Breast epithelium (tissue), 4 donors: ENCODE measurements around the gene WHRN. TPM values are rescaled to one million over a fixed set of nuclear protein-coding genes. Genes with fewer than 3 reads are reported as not detected.

Experiments used
- DNase-seq, 2 donors: peaks; one replicate each; pipeline ENCODE4 v3.0.0-alpha.2; 2019; ENCODE audit warnings: low spot score in 2 of 2
- H3K27ac ChIP-seq, 2 donors: fragments of 200-600 bp; sonication (generic) in 1 of 2; one replicate each; pipeline ENCODE4 v1.5.1; 2016 to 2019; ENCODE audit warnings: mild to moderate bottlenecking in 1 of 2
- H3K27me3 ChIP-seq, 2 donors: fragments of 200-600 bp; sonication (generic) in 1 of 2; one replicate each; pipeline versions ENCODE4 v1.5.1 to v1.6.0; 2017 to 2019; ENCODE audit warnings: control low read depth in 1 of 2, mild to moderate bottlenecking in 1 of 2
- H3K36me3 ChIP-seq: fragments of 200-600 bp; one replicate; pipeline ENCODE4 v1.5.1; 2019
- H3K4me1 ChIP-seq, 2 donors: fragments of 200-600 bp; sonication (generic); one replicate each; pipeline ENCODE4 v1.5.1; 2016 to 2019; ENCODE audit warnings: control low read depth in 1 of 2
- H3K4me3 ChIP-seq, 3 donors: fragments of 200-600 bp; sonication (generic); 1 replicate in 2 of 3; 2 replicates in 1 of 3; pipeline ENCODE4 v1.5.1; 2016 to 2019; ENCODE audit warnings: mild to moderate bottlenecking in 3 of 3, moderate library complexity in 2 of 3
- H3K9me3 ChIP-seq, 2 donors: fragments of 200-600 bp; sonication (generic) in 1 of 2; one replicate each; pipeline ENCODE4 v1.5.1; 2016 to 2019; ENCODE audit warnings: control low read depth in 1 of 2
- CTCF ChIP-seq, 3 donors: fragments of 450-650 bp; IDR thresholded peaks; one replicate each; pipeline ENCODE4 v1.5.1; 2016 to 2017; ENCODE audit warnings: antibody characterized with exemption in 3 of 3, mild to moderate bottlenecking in 3 of 3, moderate library complexity in 3 of 3
- POLR2A ChIP-seq: fragments of 450-650 bp; IDR thresholded peaks from one replicate; pipeline ENCODE4 v1.6.1; 2016; ENCODE audit warnings: antibody characterized with exemption, mild to moderate bottlenecking, moderate library complexity
- POLR2AphosphoS5 ChIP-seq, 3 donors: sonication (generic); formaldehyde crosslinking; IDR thresholded peaks; one replicate each; pipeline ENCODE4 v1.6.1; 2017; ENCODE audit warnings: antibody characterized with exemption in 3 of 3
- intact Hi-C: fragments of 100-400 bp; cut with DNase I; formaldehyde crosslinking; loops from one replicate; pipeline ENCODE4 v1.15.1; 2023; ENCODE audit warnings: low total_unique reads
- total RNA-seq, 3 donors: library from RNA; depleted of rRNA; stranded (reverse); fragments of >200 nt; gene quantifications; one replicate each; pipeline ENCODE4 v1.1.0, GENCODE V29; 2016

Gene WHRN
- total RNA-seq, 3 donors from 2014 or later = 2.4 to 16.4 (median 15.1) TPM

GRCh38 chr9:114372921-114373448, 132.3 kb downstream of the WHRN start:
- Histone ChIP-seq H3K36me3 (no peaks in the 10 kb centered on the region), H3K27ac (peak overlapping the region; percentile 79 to 90), H3K4me3 (no peak overlapping the region), H3K4me1 (peaks cover 0 to 12% of the 10 kb centered on the region in 2 donors), H3K9me3 (no peaks in the 10 kb centered on the region), H3K27me3 (no peaks in the 10 kb centered on the region)
- intact Hi-C loops = no loop called here
- TF ChIP-seq POLR2A (no peak), CTCF (IDR thresholded peaks at IDR 0.05) (no peak), POLR2AphosphoS5 (IDR thresholded peaks at IDR 0.05) (no peak)
- DNase-seq = peak in 1 of 2 donors; percentile 64

GRCh38 chr9:114371973-114372917, 133.0 kb downstream of the WHRN start:
- no peak for DNase-seq
- Histone ChIP-seq H3K36me3 (no peaks in the 10 kb centered on the region), H3K27ac (peak overlapping the region; percentile 79 to 90), H3K9me3 (no peaks in the 10 kb centered on the region), H3K4me3 (no peak overlapping the region), H3K27me3 (no peaks in the 10 kb centered on the region), H3K4me1 (peaks cover 0 to 12% of the 10 kb centered on the region in 2 donors)
- intact Hi-C loops = no loop called here
- TF ChIP-seq POLR2A (no peak), CTCF (IDR thresholded peaks at IDR 0.05) (no peak)

- peak overlapping the region; percentile 79 to 90 for H3K27ac ChIP-seq
- H3K27me3 ChIP-seq = no peaks in the 10 kb centered on the region
- no peaks in the 10 kb centered on the region for H3K36me3 ChIP-seq
- DNase-seq = no peak
- H3K9me3 ChIP-seq = no peaks in the 10 kb centered on the region
- no peak overlapping the region for H3K4me3 ChIP-seq
- H3K4me1 ChIP-seq = peaks cover 0 to 12% of the 10 kb centered on the region in 2 donors
- no peak for TF ChIP-seq POLR2A
- TF ChIP-seq CTCF (IDR thresholded peaks at IDR 0.05) = no peak
- TF ChIP-seq POLR2AphosphoS5 (IDR thresholded peaks at IDR 0.05) = no peak
- intact Hi-C loops = no loop called here
Observed at GRCh38 chr9:114371343-114371944, 133.8 kb downstream of the WHRN start.

GRCh38 chr9:114370968-114371320, 134.3 kb downstream of the WHRN start:
- Histone ChIP-seq H3K36me3 (no peaks in the 10 kb centered on the region), H3K27me3 (no peaks in the 10 kb centered on the region), H3K4me3 (no peak overlapping the region), H3K9me3 (no peaks in the 10 kb centered on the region), H3K27ac (peak overlapping the region in 1 of 2 donors; percentile 90), H3K4me1 (peaks cover 0 to 12% of the 10 kb centered on the region in 2 donors)
- no peak for TF ChIP-seq POLR2AphosphoS5 (IDR thresholded peaks at IDR 0.05)
- no peak for TF ChIP-seq CTCF (IDR thresholded peaks at IDR 0.05)
- TF ChIP-seq POLR2A = no peak
- intact Hi-C loops = no loop called here
- no peak for DNase-seq
